ENCODE results near the gene MMP23B.

DNA sequence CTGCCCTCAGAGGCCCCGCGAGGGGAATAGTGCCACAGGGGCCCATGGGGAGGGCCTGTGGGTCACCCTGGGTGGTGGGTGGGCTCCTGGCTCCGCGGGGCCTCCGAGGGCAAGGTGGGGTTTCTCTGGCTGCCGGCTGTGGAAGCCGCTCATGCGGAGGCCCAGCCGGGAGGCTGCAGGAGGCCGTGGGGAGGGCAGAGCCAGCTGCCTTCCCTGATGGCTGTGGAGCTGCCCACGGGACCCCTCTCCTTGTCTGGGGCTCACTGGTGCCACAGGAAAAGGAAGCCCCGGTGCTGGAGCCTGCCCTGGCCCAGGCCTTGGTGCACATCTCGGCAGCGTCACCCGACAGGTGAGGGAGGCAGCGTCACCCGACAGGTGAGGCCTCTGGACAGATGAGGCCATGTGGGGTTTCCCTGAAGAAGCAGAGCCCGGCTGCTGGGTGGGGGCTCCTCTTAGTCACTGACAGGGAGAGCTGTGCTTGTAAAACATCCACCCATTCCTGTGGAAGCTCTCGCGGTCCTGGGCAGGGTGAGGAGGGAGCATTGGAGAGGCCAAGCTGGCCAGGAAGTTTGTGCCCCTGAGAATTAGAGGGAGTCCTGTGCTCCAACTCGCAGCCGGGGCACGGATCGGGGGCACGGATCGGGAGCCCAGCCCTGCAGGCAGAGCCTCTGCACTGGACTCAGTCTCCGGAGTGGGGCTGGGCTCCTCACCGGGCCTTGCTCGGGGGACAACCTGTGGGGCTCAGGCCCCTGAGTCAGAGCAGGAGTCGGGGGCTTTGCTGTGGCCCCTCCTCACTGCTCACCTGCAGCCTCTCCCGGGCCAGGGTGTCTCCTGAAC is 10.6 kb upstream of the MMP23B start:
- TF ChIP-seq EP300 (IDR thresholded peaks at IDR 0.05; ENCODE audit: borderline replicate concordance in 1 of 2, control insufficient read depth in 1 of 2, low read depth in 2 of 2, low read length in 2 of 2) (no peak), ZZZ3 (IDR thresholded peaks at IDR 0.05; ENCODE audit: control insufficient read depth, insufficient read length, low read depth) (no peak), HDAC2 (IDR thresholded peaks at IDR 0.05) (no peak), RAD21 (IDR thresholded peaks at IDR 0.05; ENCODE audit: insufficient read depth, low read depth, low read length) (no peak), ZBED1 (IDR thresholded peaks at IDR 0.05; ENCODE audit: borderline replicate concordance) (no peak)
- TF ChIP-seq, protein P1, sequence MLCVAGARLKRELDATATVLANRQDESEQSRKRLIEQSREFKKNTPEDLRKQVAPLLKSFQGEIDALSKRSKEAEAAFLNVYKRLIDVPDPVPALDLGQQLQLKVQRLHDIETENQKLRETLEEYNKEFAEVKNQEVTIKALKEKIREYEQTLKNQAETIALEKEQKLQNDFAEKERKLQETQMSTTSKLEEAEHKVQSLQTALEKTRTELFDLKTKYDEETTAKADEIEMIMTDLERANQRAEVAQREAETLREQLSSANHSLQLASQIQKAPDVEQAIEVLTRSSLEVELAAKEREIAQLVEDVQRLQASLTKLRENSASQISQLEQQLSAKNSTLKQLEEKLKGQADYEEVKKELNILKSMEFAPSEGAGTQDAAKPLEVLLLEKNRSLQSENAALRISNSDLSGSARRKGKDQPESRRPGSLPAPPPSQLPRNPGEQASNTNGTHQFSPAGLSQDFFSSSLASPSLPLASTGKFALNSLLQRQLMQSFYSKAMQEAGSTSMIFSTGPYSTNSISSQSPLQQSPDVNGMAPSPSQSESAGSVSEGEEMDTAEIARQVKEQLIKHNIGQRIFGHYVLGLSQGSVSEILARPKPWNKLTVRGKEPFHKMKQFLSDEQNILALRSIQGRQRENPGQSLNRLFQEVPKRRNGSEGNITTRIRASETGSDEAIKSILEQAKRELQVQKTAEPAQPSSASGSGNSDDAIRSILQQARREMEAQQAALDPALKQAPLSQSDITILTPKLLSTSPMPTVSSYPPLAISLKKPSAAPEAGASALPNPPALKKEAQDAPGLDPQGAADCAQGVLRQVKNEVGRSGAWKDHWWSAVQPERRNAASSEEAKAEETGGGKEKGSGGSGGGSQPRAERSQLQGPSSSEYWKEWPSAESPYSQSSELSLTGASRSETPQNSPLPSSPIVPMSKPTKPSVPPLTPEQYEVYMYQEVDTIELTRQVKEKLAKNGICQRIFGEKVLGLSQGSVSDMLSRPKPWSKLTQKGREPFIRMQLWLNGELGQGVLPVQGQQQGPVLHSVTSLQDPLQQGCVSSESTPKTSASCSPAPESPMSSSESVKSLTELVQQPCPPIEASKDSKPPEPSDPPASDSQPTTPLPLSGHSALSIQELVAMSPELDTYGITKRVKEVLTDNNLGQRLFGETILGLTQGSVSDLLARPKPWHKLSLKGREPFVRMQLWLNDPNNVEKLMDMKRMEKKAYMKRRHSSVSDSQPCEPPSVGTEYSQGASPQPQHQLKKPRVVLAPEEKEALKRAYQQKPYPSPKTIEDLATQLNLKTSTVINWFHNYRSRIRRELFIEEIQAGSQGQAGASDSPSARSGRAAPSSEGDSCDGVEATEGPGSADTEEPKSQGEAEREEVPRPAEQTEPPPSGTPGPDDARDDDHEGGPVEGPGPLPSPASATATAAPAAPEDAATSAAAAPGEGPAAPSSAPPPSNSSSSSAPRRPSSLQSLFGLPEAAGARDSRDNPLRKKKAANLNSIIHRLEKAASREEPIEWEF (IDR thresholded peaks at IDR 0.05; ENCODE audit: insufficient replicate concordance, low read depth, low read length) = no peak

All from GM12878 (cell line).